HepG2 (cell line): ENCODE results near the gene BCAS1. TPM values are rescaled to one million over a fixed set of nuclear protein-coding genes. Genes with fewer than 3 reads are reported as not detected.

Experiments used
- ATAC-seq: fragments of 200-7000 bp; cut with Tn5 transposase; 3 replicates; pipeline ENCODE4 v1.9.1; 2020; ENCODE audit warnings: mild to moderate bottlenecking, moderate library complexity
- BruUV-seq: library from RNA; stranded (reverse); fragments of 400-500 nt; replicated peaks from 2 replicates; lab custom pipeline; 2021; lab: Mats Ljungman, UMichigan
- CTCF ChIA-PET: fragments of 300-600 bp; formaldehyde crosslinking; extraction: SDS; loops from one replicate; lab custom pipeline; 2021; ENCODE audit warnings: low total read pairs, inconsistent platforms, low intra/inter-chr PET ratio; lab: Yijun Ruan, JAX
- POLR2A ChIA-PET: fragments of 350-600 bp; sonication (Branson Sonifier 250); formaldehyde crosslinking; loops from one replicate; lab custom pipeline; 2020; ENCODE audit warnings: antibody characterized with exemption, inconsistent platforms; lab: Yijun Ruan, JAX
- DNase-seq: peaks from one replicate; pipeline ENCODE4 v3.0.0-alpha.2; 2015; ENCODE audit warnings: low spot score
- FAIRE-seq: peaks from 3 replicates; lab custom pipeline; 2011; peaks lifted over from hg19 to GRCh38; lab: Jason Lieb, UNC
- H2AFZ ChIP-seq: one replicate; pipeline ENCODE4 v1.6.1; 2011; ENCODE audit warnings: low read length, inconsistent platforms
- H3K27ac ChIP-seq: fragments of 300-600 bp; 3 replicates; pipeline ENCODE4 v1.8.0; 2011; ENCODE audit warnings: mixed run types, mild to moderate bottlenecking, mixed read lengths, low read length, inconsistent platforms; ENCODE audit not compliant: insufficient read depth; ENCODE audit errors: extremely low read length
- H3K27me3 ChIP-seq, 2 experiments: fragments of 200-600 bp in 1 of 2; 2 replicates in 1 of 2; 3 replicates in 1 of 2; pipeline versions ENCODE4 v1.6.0 to v1.8.0; 2011; ENCODE audit warnings: low read length in 2 of 2, mild to moderate bottlenecking in 2 of 2, moderate library complexity in 2 of 2, inconsistent platforms in 1 of 2; ENCODE audit not compliant: insufficient read depth in 2 of 2, control insufficient read depth in 1 of 2
- H3K36me3 ChIP-seq, 2 experiments: fragments of 200-600 bp in 1 of 2; replicated peaks in 1 of 2; 2 replicates in 1 of 2; 3 replicates in 1 of 2; pipeline versions ENCODE4 v1.5.1 to v1.8.0; 2011; ENCODE audit warnings: low read length in 2 of 2, inconsistent platforms in 1 of 2; ENCODE audit not compliant: insufficient read depth in 2 of 2, control insufficient read depth in 1 of 2
- H3K4me1 ChIP-seq: 2 replicates; pipeline ENCODE4 v1.5.1; 2012; ENCODE audit warnings: low read length, inconsistent platforms; ENCODE audit not compliant: insufficient read depth
- H3K4me2 ChIP-seq: 2 replicates; pipeline ENCODE4 v1.6.0; 2011; ENCODE audit warnings: low read depth, low read length, inconsistent platforms
- H3K4me3 ChIP-seq, 3 experiments: fragments of 200-600 bp in 1 of 3; sonication (generic), shearing (Covaris generic) in 1 of 3; replicated peaks in 1 of 3; 2 replicates each; pipeline ENCODE4 v1.5.1; 2011 to 2016; ENCODE audit warnings: low read length in 3 of 3, inconsistent platforms in 2 of 3, low read depth in 2 of 3, mild to moderate bottlenecking in 2 of 3, control low read depth in 1 of 3, mixed read lengths in 1 of 3; ENCODE audit not compliant: insufficient read depth in 1 of 3
- H3K79me2 ChIP-seq: one replicate; pipeline ENCODE4 v1.6.1; 2011; ENCODE audit warnings: low read length, inconsistent platforms; ENCODE audit not compliant: insufficient read depth
- H3K9ac ChIP-seq: 2 replicates; pipeline ENCODE4 v1.6.0; 2011; ENCODE audit warnings: mild to moderate bottlenecking, low read depth, low read length, inconsistent platforms; ENCODE audit not compliant: insufficient read depth
- H3K9me3 ChIP-seq: 2 replicates; pipeline ENCODE4 v1.5.1; 2012; ENCODE audit warnings: mild to moderate bottlenecking, low read length
- H4K20me1 ChIP-seq: 2 replicates; pipeline ENCODE4 v1.6.0; 2011; ENCODE audit warnings: inconsistent platforms, mild to moderate bottlenecking, low read length, moderate library complexity; ENCODE audit not compliant: insufficient read depth
- BCL6 ChIP-seq: IDR thresholded peaks from 2 replicates; pipeline ENCODE4 v1.6.1; 2016; ENCODE audit warnings: missing genetic modification reagents, missing compliant biosample characterization
- CCAR2 ChIP-seq: fragments of 200-400 bp; formaldehyde crosslinking; optimal IDR thresholded peaks from 2 replicates; pipeline ENCODE3; 2018; ENCODE audit warnings: low read depth, mild to moderate bottlenecking, low read length, moderate library complexity
- GPBP1L1 ChIP-seq: sonication (generic); formaldehyde crosslinking; IDR thresholded peaks from 2 replicates; pipeline ENCODE4 v1.5.0; 2020; ENCODE audit warnings: mild to moderate bottlenecking, missing genetic modification reagents
- HIVEP1 ChIP-seq: sonication (generic); formaldehyde crosslinking; IDR thresholded peaks from 2 replicates; pipeline ENCODE4 v1.4.0; 2020; ENCODE audit warnings: mild to moderate bottlenecking, missing genetic modification reagents
- HOMEZ ChIP-seq: IDR thresholded peaks from 2 replicates; pipeline ENCODE4 v1.6.1; 2016; ENCODE audit warnings: low read depth
- ISL2 ChIP-seq: sonication (generic); formaldehyde crosslinking; IDR thresholded peaks from 2 replicates; pipeline ENCODE4 v1.5.0; 2020; ENCODE audit warnings: missing genetic modification reagents
- JDP2 ChIP-seq: sonication (generic); formaldehyde crosslinking; IDR thresholded peaks from 2 replicates; pipeline ENCODE4 v1.8.1; 2022; ENCODE audit warnings: missing genetic modification reagents, borderline replicate concordance
- KDM5B ChIP-seq: sonication (generic); formaldehyde crosslinking; IDR thresholded peaks from 2 replicates; pipeline ENCODE4 v1.4.0; 2020; ENCODE audit warnings: missing genetic modification reagents, mild to moderate bottlenecking, borderline replicate concordance
- PHF5A ChIP-seq: IDR thresholded peaks from one replicate; pipeline ENCODE4 v1.6.1; 2018; ENCODE audit warnings: low read depth, missing genetic modification reagents; ENCODE audit not compliant: unreplicated experiment
- POLR2G ChIP-seq: fragments of 200-400 bp; formaldehyde crosslinking; IDR thresholded peaks from 2 replicates; pipeline ENCODE4 v1.6.1; 2018; ENCODE audit warnings: mild to moderate bottlenecking, low read depth, low read length, moderate library complexity
- RBM39 ChIP-seq: fragments of 200-400 bp; formaldehyde crosslinking; IDR thresholded peaks from one replicate; pipeline ENCODE4 v1.6.1; 2018; ENCODE audit warnings: antibody characterized with exemption, mild to moderate bottlenecking, low read depth, low read length; ENCODE audit not compliant: poor library complexity, severe bottlenecking
- SNRNP70 ChIP-seq: fragments of 200-400 bp; formaldehyde crosslinking; IDR thresholded peaks from 2 replicates; pipeline ENCODE4 v1.6.1; 2017; ENCODE audit warnings: mild to moderate bottlenecking, low read depth, low read length, moderate library complexity
- TEAD2 ChIP-seq: sonication (generic); formaldehyde crosslinking; IDR thresholded peaks from 2 replicates; pipeline ENCODE4 v1.9.0; 2021; ENCODE audit warnings: missing genetic modification reagents
- ZNF207 ChIP-seq: fragments of 450-650 bp; IDR thresholded peaks from 2 replicates; pipeline ENCODE4 v1.6.1; 2016; ENCODE audit warnings: antibody characterized with exemption, borderline replicate concordance
- ZNF224 ChIP-seq: sonication (generic); formaldehyde crosslinking; IDR thresholded peaks from 2 replicates; pipeline ENCODE4 v1.5.0; 2020; ENCODE audit warnings: mild to moderate bottlenecking, missing genetic modification reagents
- ZNF329 ChIP-seq: sonication (generic); formaldehyde crosslinking; IDR thresholded peaks from 2 replicates; pipeline ENCODE4 v1.9.0; 2021; ENCODE audit warnings: low read depth, mild to moderate bottlenecking, missing genetic modification reagents
- ZNF557 ChIP-seq: sonication (generic); formaldehyde crosslinking; IDR thresholded peaks from 2 replicates; pipeline ENCODE4 v1.4.0; 2020; ENCODE audit warnings: missing genetic modification reagents
- ZNF615 ChIP-seq: sonication (generic); formaldehyde crosslinking; IDR thresholded peaks from 2 replicates; pipeline ENCODE4 v1.5.0; 2020; ENCODE audit warnings: mild to moderate bottlenecking, missing genetic modification reagents, borderline replicate concordance
- ZSCAN21 ChIP-seq: sonication (generic); formaldehyde crosslinking; IDR thresholded peaks from 2 replicates; pipeline ENCODE4 v1.8.0; 2022; ENCODE audit warnings: mild to moderate bottlenecking, missing genetic modification reagents, moderate library complexity, borderline replicate concordance
- WGBS: methylation state at CpG from one replicate; pipeline ENCODE4 v1.1.6; 2017; ENCODE audit warnings: low lambda C conversion rate; 5-methylcytosine and 5-hydroxymethylcytosine counted together
- in situ Hi-C: cut with HindIII; loops from 2 replicates; pipeline ENCODE4 v1.10.0; 2017; ENCODE audit warnings: low pct_unique_long_range_greater_than_20kb; ENCODE audit not compliant: extremely low pct_ligation_motif_present
- intact Hi-C: fragments of 100-400 bp; cut with micrococcal nuclease; formaldehyde crosslinking; loops from one replicate; pipeline ENCODE4 v1.10.0; 2022; ENCODE audit not compliant: unreplicated experiment
- polyA plus RNA-seq, 8 experiments: library from polyadenylated mRNA; depleted of rRNA in 3 of 8; stranded (reverse) in 7 of 8; unstranded in 1 of 8; fragments of >200 nt; fragmentation: Illumina TruSeq in 4 of 8; extraction: Trizol in 4 of 8; gene quantifications; 2 replicates each; pipeline versions ENCODE4 v1.2.1 to v1.2.3, GENCODE V29; 2011 to 2016; ENCODE audit warnings: low read depth in 4 of 8, missing spikeins in 1 of 8, mixed read lengths in 1 of 8; ENCODE audit not compliant: insufficient read depth in 1 of 8
- total RNA-seq, 5 experiments: library from RNA; depleted of rRNA; stranded (reverse); fragments of >200 nt; fragmentation: Illumina TruSeq; extraction: Trizol; gene quantifications; 2 replicates each; pipeline ENCODE4 v1.2.3, GENCODE V29; 2016; ENCODE audit warnings: low read depth in 1 of 5

Gene BCAS1
- total and polyA plus RNA-seq, 2 of the 13 experiments (the other 11 are each of a cell fraction or from before 2014, with no cell fraction given) = 0.55 to 0.91 TPM

GRCh38 chr20:53947501-53948195, 122.7 kb downstream of the BCAS1 start (continued):
- TF ChIP-seq ZNF224 (CRISPR knock-in tag) = no peak
- TF ChIP-seq HOMEZ = no peak
- TF ChIP-seq HIVEP1 (CRISPR knock-in tag) = 0 out of 2 replicates have a peak, but pooled peaks have one; percentile 10
- TF ChIP-seq KDM5B = no peak; the same call in 1 of the 2 replicates
- TF ChIP-seq RBM39 = no peak
- TF ChIP-seq BCL6 (CRISPR knock-in tag) = no peak

GRCh38 chr20:53946106-53946505, 124.3 kb downstream of the BCAS1 start:
- WGBS = 88% methylated on average over 4 of the region's 4 CpGs
- intact Hi-C loops = no loop called here
- Histone ChIP-seq H3K4me1 (peaks cover 55% of the 10 kb centered on the region), H3K9me3 (no peaks in the 10 kb centered on the region), H3K4me3 (no peak overlapping the region), H3K36me3 (no peaks in the 10 kb centered on the region), H3K79me2 (no peaks in the 10 kb centered on the region), H3K27me3 (no peaks in the 10 kb centered on the region), H3K27ac (no peak overlapping the region), H3K4me2 (no peak overlapping the region), H4K20me1 (no peaks in the 10 kb centered on the region), H2AFZ (no peak overlapping the region), H3K9ac (no peak overlapping the region)
- no TSS peak for BruUV-seq
- ChIA-PET CTCF (no interaction called here), POLR2A (no interaction called here)
- no peak for ATAC-seq
- DNase-seq = no peak
- in situ Hi-C loops = loop anchor here (5.0 kb wide), 1 partner anchor 116 kb away; no protein-coding TSS in a partner anchor
- no peak for FAIRE-seq
- TF ChIP-seq TEAD2 (CRISPR knock-in tag) = no peak
- no peak for TF ChIP-seq CCAR2
- no peak for TF ChIP-seq ISL2
- TF ChIP-seq SNRNP70 = no peak
- no peak for TF ChIP-seq JDP2 (CRISPR knock-in tag)
- no peak for TF ChIP-seq POLR2G
- TF ChIP-seq ZSCAN21 (CRISPR knock-in tag) = no peak
- TF ChIP-seq ZNF207 = no peak
- TF ChIP-seq ZNF557 (CRISPR knock-in tag) = no peak
- no peak for TF ChIP-seq ZNF329 (CRISPR knock-in tag)
- no peak for TF ChIP-seq GPBP1L1 (CRISPR knock-in tag)
- TF ChIP-seq PHF5A (CRISPR knock-in tag) = no peak
- no peak for TF ChIP-seq ZNF615 (CRISPR knock-in tag)
